SK-N-SH treated with all-trans-retinoic acid at 6 μM for 48 hours (cell line): ENCODE data around the gene PPBP.

Experiments used
- ARNTL ChIP-seq: fragments of 450-650 bp; formaldehyde crosslinking; IDR thresholded peaks from 2 replicates; pipeline ENCODE4 v1.5.0; 2020; ENCODE audit warnings: low read depth, mild to moderate bottlenecking, moderate library complexity, borderline replicate concordance
- CSDC2 ChIP-seq: fragments of 250-450 bp; sonication (Bioruptor Pico); IDR thresholded peaks from 2 replicates; pipeline ENCODE4 v1.5.0; 2020; ENCODE audit warnings: mild to moderate bottlenecking, moderate library complexity
- PPARA ChIP-seq: fragments of 250-450 bp; sonication (Bioruptor Pico); IDR thresholded peaks from 2 replicates; pipeline ENCODE4 v1.5.0; 2020; ENCODE audit warnings: mild to moderate bottlenecking, borderline replicate concordance
- RARB ChIP-seq: fragments of 250-450 bp; sonication (Bioruptor Pico); IDR thresholded peaks from 2 replicates; pipeline ENCODE4 v1.8.0; 2021; ENCODE audit warnings: mild to moderate bottlenecking, moderate library complexity
- ZC3H10 ChIP-seq: fragments of 250-450 bp; sonication (Bioruptor Pico); IDR thresholded peaks from 2 replicates; pipeline ENCODE4 v1.5.1; 2021; ENCODE audit warnings: mild to moderate bottlenecking, moderate library complexity
- ZFP3 ChIP-seq: fragments of 250-450 bp; sonication (Bioruptor Pico); IDR thresholded peaks from 2 replicates; pipeline ENCODE4 v1.5.0; 2020; ENCODE audit warnings: mild to moderate bottlenecking, moderate library complexity
- ZFP30 ChIP-seq: fragments of 450-650 bp; formaldehyde crosslinking; IDR thresholded peaks from 2 replicates; pipeline ENCODE4 v1.5.0; 2022; ENCODE audit warnings: mild to moderate bottlenecking, moderate library complexity
- ZNF70 ChIP-seq: fragments of 450-650 bp; formaldehyde crosslinking; IDR thresholded peaks from 2 replicates; pipeline ENCODE4 v1.5.0; 2020; ENCODE audit warnings: mild to moderate bottlenecking, moderate library complexity
- ZNF8 ChIP-seq: fragments of 450-650 bp; formaldehyde crosslinking; IDR thresholded peaks from 2 replicates; pipeline ENCODE4 v1.5.0; 2020; ENCODE audit warnings: mild to moderate bottlenecking, moderate library complexity
- TF ChIP-seq, protein P1 (sequence below): fragments of 250-450 bp; sonication (Bioruptor Pico); IDR thresholded peaks from 2 replicates; pipeline ENCODE4 v1.5.1; 2020; ENCODE audit warnings: low read depth, mild to moderate bottlenecking, moderate library complexity
- TF ChIP-seq, protein P2 (sequence below): fragments of 250-450 bp; sonication (Bioruptor Pico); IDR thresholded peaks from 2 replicates; pipeline ENCODE4 v1.8.0; 2020; ENCODE audit warnings: mild to moderate bottlenecking, moderate library complexity, borderline replicate concordance

DNA sequence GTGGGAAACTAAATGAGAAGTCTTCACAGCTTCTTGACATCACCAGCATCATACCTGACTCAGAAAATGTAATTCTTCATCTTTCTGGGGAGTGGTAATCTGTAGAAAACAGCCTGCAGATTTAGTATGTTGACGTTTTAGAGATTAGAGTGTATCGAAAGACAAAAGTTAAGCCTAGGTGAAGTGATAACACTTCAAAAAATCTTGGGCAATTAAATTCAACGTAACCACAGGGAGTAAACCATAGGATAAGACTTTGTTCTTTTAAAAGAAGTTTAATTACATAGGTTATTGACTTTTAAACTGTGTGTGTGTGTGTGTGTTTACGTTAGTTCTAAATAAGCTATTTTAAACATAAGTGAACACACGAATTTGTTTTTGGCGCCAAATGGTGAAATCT lies 12.3 kb upstream of the PPBP start:
- TF ChIP-seq RARB (CRISPR knock-in tag) (no peak), ARNTL (CRISPR knock-in tag) (no peak), ZFP3 (CRISPR knock-in tag) (no peak), ZFP30 (no peak), ZNF70 (CRISPR knock-in tag) (no peak), ZC3H10 (CRISPR knock-in tag) (no peak), ZNF8 (CRISPR knock-in tag) (no peak), PPARA (CRISPR knock-in tag) (no peak), CSDC2 (CRISPR knock-in tag) (no peak)
- TF ChIP-seq, protein P1, sequence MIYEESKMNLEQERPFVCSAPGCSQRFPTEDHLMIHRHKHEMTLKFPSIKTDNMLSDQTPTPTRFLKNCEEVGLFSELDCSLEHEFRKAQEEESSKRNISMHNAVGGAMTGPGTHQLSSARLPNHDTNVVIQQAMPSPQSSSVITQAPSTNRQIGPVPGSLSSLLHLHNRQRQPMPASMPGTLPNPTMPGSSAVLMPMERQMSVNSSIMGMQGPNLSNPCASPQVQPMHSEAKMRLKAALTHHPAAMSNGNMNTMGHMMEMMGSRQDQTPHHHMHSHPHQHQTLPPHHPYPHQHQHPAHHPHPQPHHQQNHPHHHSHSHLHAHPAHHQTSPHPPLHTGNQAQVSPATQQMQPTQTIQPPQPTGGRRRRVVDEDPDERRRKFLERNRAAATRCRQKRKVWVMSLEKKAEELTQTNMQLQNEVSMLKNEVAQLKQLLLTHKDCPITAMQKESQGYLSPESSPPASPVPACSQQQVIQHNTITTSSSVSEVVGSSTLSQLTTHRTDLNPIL: no peak
- TF ChIP-seq, protein P2, sequence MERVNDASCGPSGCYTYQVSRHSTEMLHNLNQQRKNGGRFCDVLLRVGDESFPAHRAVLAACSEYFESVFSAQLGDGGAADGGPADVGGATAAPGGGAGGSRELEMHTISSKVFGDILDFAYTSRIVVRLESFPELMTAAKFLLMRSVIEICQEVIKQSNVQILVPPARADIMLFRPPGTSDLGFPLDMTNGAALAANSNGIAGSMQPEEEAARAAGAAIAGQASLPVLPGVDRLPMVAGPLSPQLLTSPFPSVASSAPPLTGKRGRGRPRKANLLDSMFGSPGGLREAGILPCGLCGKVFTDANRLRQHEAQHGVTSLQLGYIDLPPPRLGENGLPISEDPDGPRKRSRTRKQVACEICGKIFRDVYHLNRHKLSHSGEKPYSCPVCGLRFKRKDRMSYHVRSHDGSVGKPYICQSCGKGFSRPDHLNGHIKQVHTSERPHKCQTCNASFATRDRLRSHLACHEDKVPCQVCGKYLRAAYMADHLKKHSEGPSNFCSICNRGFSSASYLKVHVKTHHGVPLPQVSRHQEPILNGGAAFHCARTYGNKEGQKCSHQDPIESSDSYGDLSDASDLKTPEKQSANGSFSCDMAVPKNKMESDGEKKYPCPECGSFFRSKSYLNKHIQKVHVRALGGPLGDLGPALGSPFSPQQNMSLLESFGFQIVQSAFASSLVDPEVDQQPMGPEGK (CRISPR knock-in tag): no peak
